HG03469 (cell line): ENCODE data around the gene AP5S1.
"Not testable (repeated sequence)": the region's sequence is repeated elsewhere in the genome, so short reads cannot be mapped to it uniquely, and the experiment has no call there.

ENCODE experiments used
- ATAC-seq: cut with Tn5 transposase; IDR thresholded peaks from one replicate; pipeline ENCODE4 v1.9.1; 2021; ENCODE audit warnings: mild to moderate bottlenecking, moderate library complexity, moderate number of reproducible peaks; ENCODE audit not compliant: unreplicated experiment

AP5S1 gene

GRCh38 chr20:3811467-3812258 is 8.7 kb upstream of the AP5S1 start:
- ATAC-seq: no peak

DNA sequence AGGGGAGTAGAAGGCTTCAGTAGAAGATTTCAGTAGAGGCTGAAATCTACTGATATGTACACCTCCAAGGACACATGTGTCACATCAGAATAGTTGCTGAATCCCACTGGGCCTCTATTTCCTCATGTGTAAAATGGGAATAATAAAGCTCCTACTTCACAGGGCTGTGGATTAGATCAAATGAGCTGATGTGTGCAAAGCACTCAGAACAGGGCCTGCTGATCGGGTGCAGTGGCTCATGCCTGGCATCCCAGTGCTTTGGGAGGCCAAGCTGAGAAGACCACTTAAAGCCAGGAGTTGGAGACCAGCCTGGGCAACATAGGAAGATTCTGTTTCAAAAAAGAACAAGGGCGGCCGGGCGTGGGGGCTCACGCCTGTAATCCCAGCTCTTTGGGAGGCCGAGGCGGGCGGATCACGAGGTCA is 8.1 kb upstream of the AP5S1 start:
- ATAC-seq: no peak

DNA sequence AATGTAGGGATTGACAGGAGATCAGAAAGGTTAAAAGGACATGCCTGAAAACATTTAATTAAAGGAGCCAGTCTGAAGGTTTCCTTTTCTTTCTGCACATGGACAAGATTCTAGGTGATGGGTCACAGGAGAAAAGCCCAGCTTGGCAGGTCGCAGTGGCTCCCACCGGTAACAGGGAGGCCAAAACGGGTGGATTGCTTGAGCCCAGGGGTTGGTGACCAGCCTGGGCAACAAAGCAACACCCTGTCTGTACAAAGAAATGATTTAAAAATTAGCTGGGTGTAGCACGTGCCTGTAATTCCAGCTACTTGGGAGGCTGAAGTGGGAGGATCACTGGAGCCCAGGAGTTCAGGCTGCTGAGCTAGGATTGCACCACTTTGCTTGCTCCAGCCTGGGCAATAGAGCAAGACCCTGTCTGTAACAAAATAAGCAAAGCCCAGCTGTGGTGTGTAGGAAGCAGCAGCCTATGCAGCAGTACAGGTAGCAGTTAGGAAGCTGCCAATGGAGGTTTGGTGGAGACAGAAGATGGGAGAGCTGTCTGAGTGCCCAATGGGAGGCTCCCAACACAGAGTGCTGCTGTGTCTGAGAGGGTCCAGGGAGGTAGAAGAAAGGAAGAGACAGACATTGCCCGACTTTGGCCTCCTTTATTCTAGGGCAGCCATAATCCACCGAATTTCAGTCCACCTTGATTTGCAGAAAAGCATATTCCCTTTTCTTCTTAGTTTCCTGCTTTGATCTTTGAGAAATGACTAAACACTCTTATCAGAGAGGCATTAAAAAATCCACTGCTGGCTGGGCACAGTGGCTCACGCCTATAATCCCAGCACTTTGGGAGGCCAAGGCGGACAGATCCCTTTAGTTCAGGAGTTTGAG is 7.1 kb upstream of the AP5S1 start:
- no peak for ATAC-seq

DNA sequence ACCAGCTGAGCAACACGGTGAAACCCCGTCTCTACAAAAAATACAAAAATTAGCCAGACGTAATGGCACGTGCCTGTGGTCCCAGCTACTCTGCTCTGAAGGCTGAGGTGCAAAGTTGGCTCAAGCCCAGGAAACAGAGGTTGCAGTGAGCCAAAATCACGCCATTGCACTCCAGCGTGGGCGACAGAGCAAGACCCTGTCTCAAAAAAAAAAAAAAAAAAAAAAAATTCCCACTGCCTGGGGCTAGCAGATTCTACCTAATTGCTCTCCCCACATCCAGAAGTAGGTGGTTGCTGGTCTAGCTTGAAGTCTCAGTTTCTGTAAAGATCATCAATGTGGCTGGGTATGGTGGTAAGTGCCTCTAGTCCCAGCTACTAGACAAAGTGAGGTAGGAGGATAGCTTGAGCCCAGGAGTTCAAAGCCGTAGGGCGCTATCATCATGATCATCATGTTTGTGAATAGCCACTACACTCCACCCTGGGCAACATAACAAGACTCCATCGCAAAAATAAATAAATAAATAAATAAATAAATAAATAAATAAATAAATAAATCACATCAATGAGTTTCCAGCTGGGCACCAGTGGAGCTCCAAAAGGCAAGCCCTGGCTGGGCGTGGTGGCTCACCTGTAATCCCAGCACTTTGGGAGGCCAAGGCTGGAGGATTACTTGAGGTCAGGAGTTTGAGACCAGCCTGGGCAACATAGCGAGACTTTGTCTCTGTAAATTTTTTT is 6.3 kb upstream of the AP5S1 start:
- no peak for ATAC-seq

DNA sequence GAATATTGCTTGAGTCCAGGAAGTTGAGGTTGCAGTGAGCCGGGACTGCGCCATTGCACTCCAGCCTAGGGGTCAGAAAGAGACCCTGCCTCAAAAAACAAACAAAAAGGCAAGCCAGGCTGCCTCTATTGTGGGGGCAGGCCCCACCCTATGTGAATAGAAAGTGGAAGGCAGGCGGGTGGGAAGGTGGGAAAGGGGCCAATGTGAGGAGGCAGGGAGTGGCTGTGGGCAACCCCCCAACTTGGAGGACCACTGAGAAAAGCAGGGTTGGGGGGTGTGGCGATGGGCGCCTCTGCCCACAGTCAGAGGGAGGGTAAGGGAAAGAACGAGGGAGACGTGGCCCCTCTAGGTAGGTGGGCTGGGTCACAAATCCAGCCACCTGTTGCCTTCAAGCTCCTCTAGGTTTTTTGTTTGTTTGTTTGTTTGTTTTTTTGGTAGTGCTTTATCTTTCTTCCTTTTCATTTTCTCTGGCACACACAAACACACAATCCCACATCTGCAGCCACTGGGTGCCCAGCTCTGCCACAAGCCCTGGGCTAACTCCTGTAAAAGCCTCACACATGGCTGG is 5.3 kb upstream of the AP5S1 start:
- ATAC-seq: no peak

DNA sequence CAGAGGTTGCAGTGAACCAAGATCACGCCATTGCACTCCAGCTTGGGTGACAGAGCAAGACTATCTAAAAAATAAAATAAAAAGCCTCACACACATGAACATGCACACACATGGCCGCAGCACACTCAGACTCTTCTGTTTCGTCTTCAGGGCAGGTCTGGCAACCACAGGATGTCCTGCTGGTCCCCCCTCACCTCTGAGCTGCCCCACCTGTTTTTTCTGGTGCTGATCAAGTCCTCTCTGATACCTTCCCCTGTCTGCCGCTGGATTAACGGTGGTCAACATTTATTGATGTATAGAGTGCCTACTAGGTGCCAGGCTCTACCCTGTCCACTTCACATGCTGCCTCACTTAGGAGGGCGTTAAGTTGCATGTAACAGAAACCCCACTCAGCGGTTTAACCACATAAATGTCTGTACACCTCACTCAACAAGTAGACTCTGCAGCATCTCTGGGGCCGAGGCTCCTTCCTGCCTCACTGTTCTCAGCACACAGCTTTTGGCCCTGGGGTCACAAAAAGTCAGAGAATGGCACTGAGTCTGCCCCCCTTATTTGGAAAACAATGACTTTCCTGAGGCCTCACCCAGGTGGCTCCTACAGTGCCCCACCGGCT is 4.5 kb upstream of the AP5S1 start:
- no peak for ATAC-seq

- ATAC-seq: no peak
These were observed 1.9 kb upstream of the AP5S1 start for GRCh38 chr20:3818155-3819151.

- ATAC-seq: no peak
These were observed 818 bp upstream of the AP5S1 start for GRCh38 chr20:3819411-3820047.

DNA sequence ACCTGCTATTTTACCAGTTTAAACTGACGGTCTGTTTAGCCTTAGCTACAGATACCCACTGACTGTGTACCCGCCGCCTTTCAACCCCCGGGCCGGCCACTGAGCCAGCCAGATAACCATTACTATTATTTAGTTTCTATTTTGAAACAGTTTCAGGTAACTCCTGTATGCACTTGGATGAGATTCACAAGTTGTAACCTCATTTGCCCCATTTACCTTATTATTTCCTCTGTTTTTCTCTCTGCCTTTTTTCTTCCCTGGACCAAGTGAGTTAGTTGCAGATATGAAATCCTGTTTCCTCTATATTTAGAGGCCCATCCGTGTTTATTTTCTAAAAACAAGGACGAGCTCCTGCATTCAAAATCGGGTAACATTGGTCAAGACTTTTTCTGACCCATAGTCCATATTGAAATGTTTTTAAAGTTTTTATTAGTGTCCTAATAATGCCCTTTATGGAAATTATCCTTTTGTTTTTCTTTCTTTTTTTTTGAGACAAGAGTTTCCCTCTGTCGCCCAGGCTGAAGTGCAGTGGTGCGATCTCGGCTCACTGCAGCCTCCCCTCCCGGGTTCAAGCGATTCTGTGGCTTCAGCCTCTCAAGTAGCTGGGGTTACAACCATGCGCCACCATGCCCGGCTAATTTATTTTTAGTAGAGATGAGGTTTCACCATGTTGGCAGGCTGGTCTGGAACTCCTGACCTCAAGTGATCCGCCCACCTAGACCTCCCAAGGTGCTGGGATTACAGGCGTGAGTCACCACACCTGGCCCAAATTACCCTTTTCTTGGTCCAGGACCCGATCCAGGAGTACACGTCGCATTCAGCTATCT is 767 bp downstream of the AP5S1 start:
- ATAC-seq: peak; percentile 1

DNA sequence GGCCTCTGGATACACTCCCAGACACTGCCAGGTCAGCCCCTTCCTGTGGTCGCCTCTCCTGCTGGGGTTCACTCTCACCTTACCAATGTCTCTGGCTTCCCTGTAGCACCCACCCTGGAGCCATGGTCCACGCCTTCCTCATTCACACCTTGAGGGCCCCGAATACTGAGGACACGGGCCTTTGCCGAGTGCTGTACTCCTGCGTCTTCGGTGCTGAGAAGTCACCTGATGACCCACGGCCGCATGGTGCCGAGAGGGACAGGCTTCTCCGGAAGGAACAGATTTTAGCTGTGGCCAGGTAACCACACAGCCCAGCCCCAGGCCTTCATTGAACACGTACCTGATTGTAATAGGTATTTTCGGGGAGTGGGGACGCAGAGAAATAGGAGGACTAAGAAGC is 1.6 kb downstream of the AP5S1 start:
- ATAC-seq: no peak

DNA sequence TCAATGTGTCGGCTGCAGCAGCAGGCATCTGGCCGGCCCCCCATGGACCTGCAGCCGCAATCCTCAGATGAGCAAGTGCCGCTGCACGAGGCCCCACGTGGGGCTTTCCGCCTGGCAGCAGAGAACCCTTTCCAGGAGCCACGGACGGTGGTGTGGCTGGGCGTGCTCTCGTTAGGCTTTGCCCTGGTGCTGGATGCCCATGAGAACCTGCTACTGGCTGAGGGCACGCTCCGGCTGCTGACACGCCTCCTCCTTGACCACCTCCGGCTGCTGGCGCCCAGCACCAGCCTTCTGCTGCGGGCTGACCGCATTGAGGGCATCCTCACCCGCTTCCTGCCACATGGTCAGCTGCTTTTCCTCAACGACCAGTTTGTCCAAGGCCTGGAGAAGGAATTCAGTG is 3.5 kb downstream of the AP5S1 start:
- ATAC-seq: no peak

GRCh38 chr20:3825526-3825925 is 5.2 kb downstream of the AP5S1 start:
- no peak for ATAC-seq

DNA sequence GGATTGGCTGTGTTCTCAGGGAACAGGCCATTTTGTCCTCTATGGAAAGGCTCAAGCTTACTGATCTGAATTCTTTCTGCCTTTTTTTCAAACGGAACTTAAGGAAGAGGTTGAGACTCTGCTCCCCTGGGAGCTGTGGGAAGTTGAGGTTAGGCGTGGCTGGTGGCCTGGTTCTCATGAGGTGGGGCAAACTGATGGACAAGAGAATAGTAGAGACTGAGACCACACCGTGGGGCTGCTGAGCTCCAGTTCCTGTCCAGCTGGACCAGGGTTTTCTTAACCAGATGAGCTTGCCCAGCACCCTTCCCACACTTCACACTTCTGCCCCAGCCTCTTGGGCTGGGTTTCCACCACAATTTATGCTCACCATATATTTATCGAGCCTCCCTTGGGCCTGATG is 6.1 kb downstream of the AP5S1 start:
- ATAC-seq: no peak

DNA sequence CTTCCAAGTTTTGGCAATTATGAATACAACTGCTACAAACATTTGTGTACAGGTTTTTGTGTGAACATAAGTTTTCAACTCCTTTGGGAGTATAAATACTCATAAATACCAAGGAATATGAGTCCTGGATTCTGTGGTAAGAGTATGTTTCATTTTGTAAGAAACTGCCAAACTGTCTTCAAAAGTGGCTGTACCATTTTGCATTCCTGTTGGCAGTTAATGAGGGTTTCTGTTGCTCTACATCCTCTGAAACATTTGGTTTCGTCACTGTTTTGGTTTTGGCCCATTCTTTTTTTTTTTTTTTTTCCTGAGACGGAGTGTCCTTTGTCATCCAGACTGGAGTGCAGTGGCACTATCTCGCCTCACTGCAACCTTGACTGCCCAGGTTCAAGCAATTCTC is 8.5 kb downstream of the AP5S1 start:
- no peak for ATAC-seq

GRCh38 chr20:3829891-3830290 is 9.5 kb downstream of the AP5S1 start:
- ATAC-seq: not testable (repeated sequence)

DNA sequence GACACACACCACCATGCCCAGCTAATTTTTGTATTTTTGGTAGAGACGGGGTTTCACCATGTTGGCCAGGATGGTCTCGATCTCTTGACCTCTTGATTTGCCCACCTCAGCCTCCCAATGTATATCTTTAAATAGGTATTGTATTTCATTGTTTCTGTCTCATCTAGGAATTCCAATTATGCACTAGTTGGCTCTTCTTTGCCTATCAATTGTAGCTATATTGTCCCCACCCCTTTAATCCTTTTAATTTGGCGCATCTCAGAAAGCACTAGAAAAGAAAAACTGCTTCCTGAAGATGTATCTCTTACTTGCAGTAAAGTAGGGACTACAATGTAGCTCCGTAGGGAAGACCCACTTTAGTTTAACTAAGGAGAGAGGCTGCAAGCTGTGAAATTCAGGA is 15.8 kb downstream of the AP5S1 start:
- no peak for ATAC-seq

DNA sequence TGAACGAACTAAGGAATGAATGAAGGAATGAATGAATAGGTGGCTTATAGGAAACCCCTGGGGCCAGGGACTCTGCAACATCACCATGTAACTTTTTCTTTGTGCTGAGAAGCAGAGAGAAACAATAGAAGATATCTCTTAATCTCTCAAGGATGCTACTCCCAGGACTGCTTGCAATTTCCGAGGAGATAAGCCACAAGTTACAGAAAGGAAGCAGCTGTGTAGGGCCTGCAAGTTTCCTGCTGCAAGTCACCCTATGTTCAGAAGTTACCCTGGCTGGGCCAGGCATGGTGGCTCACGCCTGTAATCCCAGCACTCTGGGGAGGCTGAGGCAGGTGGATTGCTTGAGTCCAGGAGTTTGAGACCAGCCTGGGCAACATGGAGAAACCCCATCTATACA is 19.0 kb downstream of the AP5S1 start:
- no peak for ATAC-seq

GRCh38 chr20:3840201-3840600 is 19.9 kb downstream of the AP5S1 start:
- ATAC-seq: not testable (repeated sequence)
